ENCODE data around the gene KIR3DL2.
"Not testable (repeated sequence)": the region's sequence is repeated elsewhere in the genome, so short reads cannot be mapped to it uniquely, and the experiment has no call there.

The KIR3DL2 gene

DNA sequence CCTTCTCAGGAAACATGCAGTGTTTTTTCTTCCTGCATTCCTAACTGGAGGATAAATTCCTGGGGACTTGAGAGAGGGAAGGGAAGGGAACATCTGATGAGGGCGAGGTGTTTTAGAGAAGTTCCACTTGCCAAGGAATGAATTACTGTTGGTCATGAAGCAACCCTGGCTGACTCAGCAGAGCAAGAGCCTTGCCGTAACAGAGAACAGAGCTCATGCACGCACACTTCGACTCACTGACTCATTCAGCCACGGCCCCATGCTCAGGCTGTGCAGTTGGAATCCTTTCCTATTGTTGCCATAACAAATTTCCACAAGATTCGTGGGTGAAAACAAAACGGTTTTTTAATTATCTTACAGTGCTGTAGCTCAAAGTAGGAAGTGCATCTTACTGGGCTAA, 24.9 kb upstream of the KIR3DL2 start:
- not testable (repeated sequence) for H3K9ac ChIP-seq (ENCODE audit: low read depth in 1 of 2, low read length in 2 of 2); H3K4me1 ChIP-seq (ENCODE audit: control insufficient read depth in 1 of 2, insufficient read depth in 2 of 2, low read length in 2 of 2); H3K4me3 ChIP-seq (ENCODE audit: low read depth in 1 of 2, low read length in 2 of 2); H3K36me3 ChIP-seq (ENCODE audit: control insufficient read depth in 1 of 2, insufficient read depth in 2 of 2, low read length in 2 of 2); H3K27ac ChIP-seq (ENCODE audit: low read depth, low read length); H3K27me3 ChIP-seq (ENCODE audit: control insufficient read depth in 1 of 2, insufficient read depth in 2 of 2, low read length in 2 of 2); H3K9me3 ChIP-seq (ENCODE audit: control insufficient read depth in 1 of 2, low read length in 2 of 2)

DNA sequence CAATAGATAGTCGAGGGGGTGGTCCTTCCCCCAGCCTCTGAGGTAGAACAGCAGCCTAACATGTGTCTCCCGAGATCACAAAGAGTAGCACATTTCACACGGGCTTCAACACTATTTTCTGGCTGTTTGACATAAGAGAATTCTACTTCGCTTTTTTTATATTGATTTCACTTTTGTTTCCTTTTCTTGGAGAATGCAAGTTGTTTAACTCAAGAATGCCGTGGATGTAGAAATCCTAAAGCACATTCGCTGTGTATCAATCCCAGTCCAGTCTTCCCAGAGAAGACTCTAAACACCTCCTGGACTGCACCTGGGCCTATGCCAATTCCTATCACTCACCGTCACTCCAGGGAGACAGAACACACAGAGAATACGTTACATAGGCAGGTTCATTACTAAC, 22.2 kb upstream of the KIR3DL2 start:
- H3K27me3 ChIP-seq (ENCODE audit: control insufficient read depth in 1 of 2, insufficient read depth in 2 of 2, low read length in 2 of 2); H3K36me3 ChIP-seq (ENCODE audit: control insufficient read depth in 1 of 2, insufficient read depth in 2 of 2, low read length in 2 of 2); H3K9me3 ChIP-seq (ENCODE audit: control insufficient read depth in 1 of 2, low read length in 2 of 2): not testable (repeated sequence)

DNA sequence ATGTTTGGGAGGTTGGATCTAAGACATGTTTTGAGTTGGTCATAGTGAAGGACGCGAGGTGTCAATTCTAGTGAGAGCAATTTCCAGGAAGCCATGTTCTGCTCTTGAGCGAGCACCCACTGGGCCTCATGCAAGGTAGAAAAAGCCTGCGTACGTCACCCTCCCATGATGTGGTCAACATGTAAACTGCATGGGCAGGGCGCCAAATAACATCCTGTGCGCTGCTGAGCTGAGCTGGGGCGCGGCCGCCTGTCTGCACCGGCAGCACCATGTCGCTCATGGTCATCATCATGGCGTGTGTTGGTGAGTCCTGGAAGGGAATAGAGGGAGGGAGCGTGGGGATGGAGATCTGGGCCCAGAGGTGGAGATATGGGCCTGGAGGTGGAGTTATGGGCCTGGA, 17.7 kb upstream of the KIR3DL2 start, which contains the start of gene KIR2DS4:
KIR2DS4 (plus strand) TSS at position 181 of the 400 bp plus-strand sequence.
- H3K36me3 ChIP-seq (ENCODE audit: control insufficient read depth in 1 of 2, insufficient read depth in 2 of 2, low read length in 2 of 2); H3K9ac ChIP-seq (ENCODE audit: low read depth in 1 of 2, low read length in 2 of 2); H3K27me3 ChIP-seq (ENCODE audit: control insufficient read depth in 1 of 2, insufficient read depth in 2 of 2, low read length in 2 of 2); H3K27ac ChIP-seq (ENCODE audit: low read depth, low read length); H3K4me1 ChIP-seq (ENCODE audit: control insufficient read depth in 1 of 2, insufficient read depth in 2 of 2, low read length in 2 of 2); H3K9me3 ChIP-seq (ENCODE audit: control insufficient read depth in 1 of 2, low read length in 2 of 2); H3K4me3 ChIP-seq (ENCODE audit: low read depth in 1 of 2, low read length in 2 of 2): not testable (repeated sequence)

More for the DNA sequence above, 22.2 kb upstream of the KIR3DL2 start:
- H3K9ac ChIP-seq (ENCODE audit: low read depth in 1 of 2, low read length in 2 of 2); H3K4me3 ChIP-seq (ENCODE audit: low read depth in 1 of 2, low read length in 2 of 2); H3K27ac ChIP-seq (ENCODE audit: low read depth, low read length); H3K4me1 ChIP-seq (ENCODE audit: control insufficient read depth in 1 of 2, insufficient read depth in 2 of 2, low read length in 2 of 2): not testable (repeated sequence)

DNA sequence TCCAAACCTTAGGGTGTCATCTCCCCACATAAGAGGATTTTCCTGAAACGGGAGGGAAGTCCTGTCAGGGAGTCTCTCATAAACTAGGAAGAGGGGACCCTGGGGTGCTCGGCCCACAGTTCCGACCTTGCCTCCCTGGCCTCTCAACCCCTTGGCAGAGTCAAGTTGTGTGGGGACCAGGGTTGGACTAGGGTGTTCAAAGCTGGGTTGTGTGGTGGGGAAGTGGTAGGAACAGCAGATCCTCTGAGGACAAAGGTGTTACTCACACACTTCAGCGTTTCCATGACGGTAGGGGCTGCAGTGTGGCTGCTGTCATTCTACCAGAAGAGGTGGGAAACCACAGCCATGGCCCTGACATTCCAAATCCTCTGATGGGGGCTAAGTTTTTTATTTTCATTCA, 15.1 kb upstream of the KIR3DL2 start:
- H3K9me3 ChIP-seq (ENCODE audit: control insufficient read depth in 1 of 2, low read length in 2 of 2); H3K9ac ChIP-seq (ENCODE audit: low read depth in 1 of 2, low read length in 2 of 2); H3K4me1 ChIP-seq (ENCODE audit: control insufficient read depth in 1 of 2, insufficient read depth in 2 of 2, low read length in 2 of 2); H3K27me3 ChIP-seq (ENCODE audit: control insufficient read depth in 1 of 2, insufficient read depth in 2 of 2, low read length in 2 of 2); H3K36me3 ChIP-seq (ENCODE audit: control insufficient read depth in 1 of 2, insufficient read depth in 2 of 2, low read length in 2 of 2); H3K27ac ChIP-seq (ENCODE audit: low read depth, low read length); H3K4me3 ChIP-seq (ENCODE audit: low read depth in 1 of 2, low read length in 2 of 2): not testable (repeated sequence)

DNA sequence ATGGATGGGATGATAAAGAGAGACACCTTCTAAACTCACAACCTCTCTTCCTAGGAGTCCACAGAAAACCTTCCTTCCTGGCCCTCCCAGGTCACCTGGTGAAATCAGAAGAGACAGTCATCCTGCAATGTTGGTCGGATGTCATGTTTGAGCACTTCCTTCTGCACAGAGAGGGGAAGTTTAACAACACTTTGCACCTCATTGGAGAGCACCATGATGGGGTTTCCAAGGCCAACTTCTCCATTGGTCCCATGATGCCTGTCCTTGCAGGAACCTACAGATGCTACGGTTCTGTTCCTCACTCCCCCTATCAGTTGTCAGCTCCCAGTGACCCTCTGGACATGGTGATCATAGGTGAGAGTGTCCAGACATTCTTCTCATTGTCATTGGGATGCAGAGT, 12.7 kb upstream of the KIR3DL2 start:
- H3K27me3 ChIP-seq (ENCODE audit: control insufficient read depth in 1 of 2, insufficient read depth in 2 of 2, low read length in 2 of 2); H3K9ac ChIP-seq (ENCODE audit: low read depth in 1 of 2, low read length in 2 of 2); H3K4me1 ChIP-seq (ENCODE audit: control insufficient read depth in 1 of 2, insufficient read depth in 2 of 2, low read length in 2 of 2); H3K36me3 ChIP-seq (ENCODE audit: control insufficient read depth in 1 of 2, insufficient read depth in 2 of 2, low read length in 2 of 2); H3K9me3 ChIP-seq (ENCODE audit: control insufficient read depth in 1 of 2, low read length in 2 of 2); H3K4me3 ChIP-seq (ENCODE audit: low read depth in 1 of 2, low read length in 2 of 2); H3K27ac ChIP-seq (ENCODE audit: low read depth, low read length): not testable (repeated sequence)

DNA sequence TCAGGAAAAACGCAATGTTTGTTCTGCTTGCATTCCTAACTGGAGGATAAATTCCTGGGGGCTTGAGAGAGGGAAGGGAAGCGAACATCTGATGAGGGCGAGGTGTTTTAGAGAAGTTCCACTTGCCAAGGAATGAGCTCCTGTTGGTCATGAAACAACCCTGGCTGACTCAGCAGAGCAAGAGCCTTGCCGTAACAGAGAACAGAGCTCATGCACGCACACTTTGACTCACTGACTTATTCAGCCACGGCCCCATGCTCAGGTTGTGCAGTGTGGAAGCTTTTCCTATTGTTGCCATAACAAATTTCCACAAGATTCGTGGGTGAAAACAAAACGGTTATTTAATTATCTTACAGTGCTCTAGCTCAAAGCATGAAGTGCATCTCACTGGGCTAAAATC, 7.1 kb upstream of the KIR3DL2 start:
- H3K9ac ChIP-seq (ENCODE audit: low read depth in 1 of 2, low read length in 2 of 2); H3K9me3 ChIP-seq (ENCODE audit: control insufficient read depth in 1 of 2, low read length in 2 of 2); H3K4me3 ChIP-seq (ENCODE audit: low read depth in 1 of 2, low read length in 2 of 2); H3K36me3 ChIP-seq (ENCODE audit: control insufficient read depth in 1 of 2, insufficient read depth in 2 of 2, low read length in 2 of 2); H3K4me1 ChIP-seq (ENCODE audit: control insufficient read depth in 1 of 2, insufficient read depth in 2 of 2, low read length in 2 of 2); H3K27me3 ChIP-seq (ENCODE audit: control insufficient read depth in 1 of 2, insufficient read depth in 2 of 2, low read length in 2 of 2); H3K27ac ChIP-seq (ENCODE audit: low read depth, low read length): not testable (repeated sequence)

DNA sequence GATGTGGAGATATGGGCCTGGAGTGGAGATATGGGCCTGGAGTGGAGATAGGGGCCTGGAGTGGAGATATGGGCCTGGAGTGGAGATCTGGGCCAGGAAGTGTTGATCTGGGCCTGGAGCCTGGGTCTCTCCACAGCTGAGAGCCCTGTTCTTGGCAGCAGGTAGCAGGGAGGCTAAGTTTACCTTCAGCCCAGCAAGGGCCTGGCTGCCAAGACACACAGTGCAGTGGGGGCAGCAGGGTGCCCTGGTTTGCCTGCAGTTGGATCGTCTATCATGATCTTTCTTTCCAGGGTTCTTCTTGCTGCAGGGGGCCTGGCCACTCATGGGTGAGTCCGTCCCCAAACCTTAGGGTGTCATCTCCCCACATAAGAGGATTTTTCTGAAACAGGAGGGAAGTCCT, 687 bp downstream of the KIR3DL2 start:
- Histone ChIP-seq H3K4me3 (ENCODE audit: low read depth in 1 of 2, low read length in 2 of 2) (no peak overlapping the region), H3K27ac (ENCODE audit: low read depth, low read length) (no peak overlapping the region)

DNA sequence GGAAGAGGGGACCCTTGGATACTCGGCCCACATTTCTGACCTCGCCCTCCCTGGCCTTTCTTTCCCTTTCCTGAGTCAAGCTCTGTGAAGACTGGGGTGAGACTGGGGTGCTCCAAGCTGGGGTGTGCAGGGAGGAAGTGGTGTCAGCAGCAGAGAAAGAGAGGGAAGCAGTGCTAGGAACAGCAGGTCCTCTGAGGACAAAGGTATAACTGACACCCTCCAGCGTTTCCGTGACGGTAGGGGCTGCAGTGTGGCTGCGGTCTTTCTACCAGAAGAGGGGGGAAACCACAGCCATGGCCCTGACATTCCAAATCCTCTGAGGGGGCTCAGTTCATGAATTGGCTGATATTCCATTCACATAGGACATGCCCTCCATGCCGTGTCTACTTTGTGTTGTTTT, 1.1 kb downstream of the KIR3DL2 start:
- Histone ChIP-seq H3K27ac (ENCODE audit: low read depth, low read length) (no peak overlapping the region), H3K36me3 (ENCODE audit: control insufficient read depth in 1 of 2, insufficient read depth in 2 of 2, low read length in 2 of 2) (no peaks in the 10 kb centered on the region), H3K4me1 (ENCODE audit: control insufficient read depth in 1 of 2, insufficient read depth in 2 of 2, low read length in 2 of 2) (no peaks in the 10 kb centered on the region), H3K9me3 (ENCODE audit: control insufficient read depth in 1 of 2, low read length in 2 of 2) (no peaks in the 10 kb centered on the region), H3K4me3 (ENCODE audit: low read depth in 1 of 2, low read length in 2 of 2) (no peak overlapping the region), H3K27me3 (ENCODE audit: control insufficient read depth in 1 of 2, insufficient read depth in 2 of 2, low read length in 2 of 2) (no peaks in the 10 kb centered on the region), H3K9ac (ENCODE audit: low read depth in 1 of 2, low read length in 2 of 2) (no peak overlapping the region)

More for the DNA sequence above, 687 bp downstream of the KIR3DL2 start:
- no peaks in the 10 kb centered on the region for H3K36me3 ChIP-seq (ENCODE audit: control insufficient read depth in 1 of 2, insufficient read depth in 2 of 2, low read length in 2 of 2)
- no peaks in the 10 kb centered on the region for H3K4me1 ChIP-seq (ENCODE audit: control insufficient read depth in 1 of 2, insufficient read depth in 2 of 2, low read length in 2 of 2)
- H3K9ac ChIP-seq (ENCODE audit: low read depth in 1 of 2, low read length in 2 of 2): no peak overlapping the region
- no peaks in the 10 kb centered on the region for H3K27me3 ChIP-seq (ENCODE audit: control insufficient read depth in 1 of 2, insufficient read depth in 2 of 2, low read length in 2 of 2)
- H3K9me3 ChIP-seq (ENCODE audit: control insufficient read depth in 1 of 2, low read length in 2 of 2): no peaks in the 10 kb centered on the region

DNA sequence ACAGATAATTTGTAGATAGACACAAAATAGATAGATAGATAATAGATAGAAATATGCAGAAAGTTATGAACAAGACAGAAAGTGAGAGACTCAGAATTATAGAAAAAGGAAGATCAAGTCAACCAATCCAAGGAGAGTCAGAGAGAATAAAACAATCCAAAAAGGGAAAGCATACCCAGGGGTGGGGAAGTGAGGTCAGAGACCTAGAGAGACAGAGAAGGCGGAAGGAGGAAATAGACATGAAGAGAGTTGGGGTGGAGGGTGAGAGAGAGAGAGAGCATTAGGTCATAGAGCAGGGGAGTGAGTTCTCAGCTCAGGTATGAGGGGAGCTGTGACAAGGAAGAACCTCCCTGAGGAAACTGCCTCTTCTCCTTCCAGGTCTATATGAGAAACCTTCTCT, 5.0 kb downstream of the KIR3DL2 start:
- H3K27ac ChIP-seq (ENCODE audit: low read depth, low read length); H3K9ac ChIP-seq (ENCODE audit: low read depth in 1 of 2, low read length in 2 of 2); H3K4me1 ChIP-seq (ENCODE audit: control insufficient read depth in 1 of 2, insufficient read depth in 2 of 2, low read length in 2 of 2); H3K4me3 ChIP-seq (ENCODE audit: low read depth in 1 of 2, low read length in 2 of 2); H3K27me3 ChIP-seq (ENCODE audit: control insufficient read depth in 1 of 2, insufficient read depth in 2 of 2, low read length in 2 of 2); H3K36me3 ChIP-seq (ENCODE audit: control insufficient read depth in 1 of 2, insufficient read depth in 2 of 2, low read length in 2 of 2); H3K9me3 ChIP-seq (ENCODE audit: control insufficient read depth in 1 of 2, low read length in 2 of 2): not testable (repeated sequence)

DNA sequence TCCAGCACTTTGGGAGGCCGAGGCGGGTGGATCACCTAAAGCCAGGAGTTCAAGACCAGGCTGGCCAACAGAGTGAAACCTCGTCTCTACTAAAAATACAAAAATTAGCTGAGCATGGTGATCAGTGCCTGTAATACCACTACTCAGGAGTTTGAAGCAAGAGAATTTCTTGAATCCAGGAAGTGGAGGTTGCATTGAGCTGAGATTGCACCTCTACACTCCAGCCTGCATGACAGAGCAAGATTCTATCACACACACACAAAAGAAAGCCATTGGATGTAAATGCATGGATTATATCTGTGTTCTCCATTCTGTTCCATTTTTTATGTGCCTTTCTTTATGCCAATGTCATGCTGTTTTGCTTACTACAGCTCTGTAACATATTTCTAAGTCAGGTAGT, 8.2 kb downstream of the KIR3DL2 start:
- not testable (repeated sequence) for H3K4me1 ChIP-seq (ENCODE audit: control insufficient read depth in 1 of 2, insufficient read depth in 2 of 2, low read length in 2 of 2); H3K27ac ChIP-seq (ENCODE audit: low read depth, low read length); H3K4me3 ChIP-seq (ENCODE audit: low read depth in 1 of 2, low read length in 2 of 2); H3K36me3 ChIP-seq (ENCODE audit: control insufficient read depth in 1 of 2, insufficient read depth in 2 of 2, low read length in 2 of 2); H3K27me3 ChIP-seq (ENCODE audit: control insufficient read depth in 1 of 2, insufficient read depth in 2 of 2, low read length in 2 of 2); H3K9ac ChIP-seq (ENCODE audit: low read depth in 1 of 2, low read length in 2 of 2); H3K9me3 ChIP-seq (ENCODE audit: control insufficient read depth in 1 of 2, low read length in 2 of 2)

DNA sequence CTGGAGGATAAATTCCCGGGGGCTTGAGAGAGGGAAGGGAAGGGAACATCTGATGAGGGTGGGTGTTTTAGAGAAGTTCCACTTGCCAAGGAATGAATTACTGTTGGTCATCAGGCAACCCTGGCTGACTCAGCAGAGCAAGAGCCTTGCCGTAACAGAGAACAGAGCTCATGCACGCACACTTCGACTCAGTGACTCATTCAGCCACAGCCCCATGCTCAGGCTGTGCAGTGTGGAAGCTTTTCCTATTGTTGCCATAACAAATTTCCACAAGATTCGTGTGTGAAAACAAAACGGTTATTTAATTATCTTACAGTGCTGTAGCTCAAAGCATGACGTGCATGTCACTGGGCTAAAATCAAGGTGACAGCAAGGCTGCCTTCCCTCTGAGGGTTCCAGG, 9.2 kb downstream of the KIR3DL2 start:
- not testable (repeated sequence) for H3K27ac ChIP-seq (ENCODE audit: low read depth, low read length); H3K4me3 ChIP-seq (ENCODE audit: low read depth in 1 of 2, low read length in 2 of 2); H3K36me3 ChIP-seq (ENCODE audit: control insufficient read depth in 1 of 2, insufficient read depth in 2 of 2, low read length in 2 of 2); H3K9ac ChIP-seq (ENCODE audit: low read depth in 1 of 2, low read length in 2 of 2); H3K4me1 ChIP-seq (ENCODE audit: control insufficient read depth in 1 of 2, insufficient read depth in 2 of 2, low read length in 2 of 2); H3K9me3 ChIP-seq (ENCODE audit: control insufficient read depth in 1 of 2, low read length in 2 of 2); H3K27me3 ChIP-seq (ENCODE audit: control insufficient read depth in 1 of 2, insufficient read depth in 2 of 2, low read length in 2 of 2)
